Activated CD8-positive, alpha-beta memory T cell treated with anti-CD3 and anti-CD28 coated beads for 4 hours (primary cell): ENCODE data around the gene PTAR1.
A peak's percentile ranks its signal among the peaks of the same experiment; 100 is the strongest.
"Not testable (repeated sequence)": the region's sequence is repeated elsewhere in the genome, so short reads cannot be mapped to it uniquely, and the experiment has no call there.

Experiments used
- DNase-seq, 2 donors: peaks; one replicate each; pipeline ENCODE4 v3.0.0-alpha.2; 2020; ENCODE audit warnings: low read depth in 2 of 2

The PTAR1 gene

GRCh38 chr9:69759421-69760277 lies at the start of gene PTAR1:
Gene PTAR1 (minus strand): TSS chr9:69760011. CDS start chr9:69759938, 73 bp downstream.
- peak; percentile 74 to 83 for DNase-seq

DNA sequence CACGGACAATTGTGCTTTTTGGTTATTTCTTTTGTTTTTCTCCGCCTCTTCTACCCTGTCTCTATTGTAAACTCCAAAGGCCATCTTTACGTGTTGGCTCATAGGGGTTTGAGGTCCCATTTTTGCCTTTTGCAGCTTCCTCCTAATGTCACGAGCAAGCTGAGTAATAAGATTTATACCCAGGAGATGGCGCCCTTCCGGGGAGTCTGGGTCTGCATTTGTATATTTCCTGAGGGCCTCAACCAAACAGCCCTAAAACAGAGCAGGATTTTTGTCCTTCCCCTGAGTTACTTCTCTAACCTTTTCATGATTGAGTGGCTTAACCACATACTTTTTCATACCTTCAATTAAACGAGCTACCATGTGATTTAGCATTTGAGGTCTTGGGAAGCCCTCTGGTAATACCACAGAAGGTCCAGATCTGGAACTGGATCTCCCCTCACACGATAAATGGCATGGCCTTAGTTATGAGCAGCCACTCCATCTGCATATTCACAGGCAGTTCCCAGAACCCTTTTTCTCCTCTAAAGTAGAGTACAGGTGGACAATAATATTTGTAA lies 49.6 kb upstream of the PTAR1 start:
- no peak for DNase-seq

DNA sequence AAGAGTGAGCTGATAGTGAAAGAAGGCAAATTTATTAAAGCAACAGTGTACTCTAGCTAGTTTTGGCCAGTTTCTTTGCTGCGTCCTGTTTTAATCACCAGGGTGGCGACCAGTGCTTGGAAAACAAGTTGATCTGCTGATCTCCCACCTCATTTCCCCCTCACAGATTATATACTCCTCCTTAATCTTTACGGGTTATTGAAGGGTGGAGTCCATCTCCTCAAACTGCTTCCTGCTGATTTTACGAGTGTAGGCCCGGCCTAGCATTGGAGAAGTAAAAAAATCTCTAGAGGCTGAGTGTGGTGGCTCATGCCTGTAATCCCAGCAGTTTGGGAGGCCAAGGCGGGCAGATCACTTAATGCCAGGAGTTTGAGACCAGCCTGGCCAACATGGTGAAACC lies 46.8 kb upstream of the PTAR1 start:
- DNase-seq = no peak

DNA sequence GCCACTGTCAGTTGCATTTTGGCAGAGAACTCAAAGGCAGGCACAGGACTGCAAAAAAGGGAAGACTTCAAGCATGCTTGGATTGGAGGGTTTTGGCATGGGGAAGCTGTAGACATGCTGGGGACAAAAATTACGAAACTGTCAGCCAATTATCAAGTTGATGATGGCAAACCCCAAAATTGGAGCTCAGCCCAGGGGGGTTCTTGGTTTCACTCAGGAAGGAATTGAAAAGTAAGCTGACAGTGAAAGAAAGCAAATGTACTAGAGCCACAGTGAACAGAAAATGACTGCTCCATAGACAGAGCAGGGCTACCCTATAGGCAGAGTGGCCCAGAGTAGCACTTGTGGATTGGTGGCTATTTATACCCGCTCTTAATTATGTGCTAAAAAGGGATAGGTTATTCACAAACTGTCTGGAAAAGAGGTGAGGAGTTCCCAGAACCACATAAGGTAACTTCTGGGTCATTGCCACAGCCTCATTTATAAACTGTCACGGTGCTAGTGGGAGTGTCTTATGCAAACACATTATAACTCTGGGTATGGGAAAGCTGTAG lies 46.2 kb upstream of the PTAR1 start:
- DNase-seq = no peak

DNA sequence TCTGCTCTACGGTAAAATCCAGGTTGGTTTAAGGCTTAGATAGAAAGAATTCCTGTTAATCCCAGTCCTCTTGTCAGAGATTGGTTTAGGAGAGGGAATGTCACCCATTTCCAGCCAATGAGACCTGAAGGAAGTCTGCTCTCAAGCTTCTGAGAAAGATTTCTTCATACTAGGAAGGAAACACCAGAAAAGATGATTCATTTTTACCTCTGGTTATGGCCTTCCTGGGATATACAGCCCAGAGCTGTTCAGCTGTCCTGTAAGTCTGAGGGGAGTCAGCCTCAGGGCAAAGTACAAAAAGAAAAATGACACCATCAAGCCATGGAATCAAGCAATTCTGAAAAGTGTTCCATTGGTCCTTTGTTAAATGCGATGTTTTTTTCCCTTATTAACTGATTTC lies 42.2 kb upstream of the PTAR1 start:
- DNase-seq = no peak

DNA sequence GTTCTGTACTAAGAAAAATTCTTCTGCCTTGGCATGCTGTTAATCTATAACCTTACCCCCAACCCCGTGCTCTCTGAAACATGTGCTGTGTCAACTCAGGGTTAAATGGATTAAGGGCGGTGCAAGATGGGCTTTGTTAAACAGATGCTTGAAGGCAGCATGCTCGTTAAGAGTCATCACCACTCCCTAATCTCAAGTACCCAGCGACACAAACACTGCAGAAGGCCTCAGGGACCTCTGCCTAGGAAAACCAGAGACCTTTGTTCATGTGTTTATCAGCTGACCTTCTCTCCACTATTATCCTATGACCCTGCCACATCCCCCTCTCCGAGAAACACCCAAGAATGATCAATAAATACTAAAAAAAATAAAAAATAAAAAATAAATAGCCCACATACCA lies 40.2 kb upstream of the PTAR1 start:
- DNase-seq = not testable (repeated sequence)

- DNase-seq = not testable (repeated sequence)
Measured at GRCh38 chr9:69799521-69799920, 39.7 kb upstream of the PTAR1 start.

DNA sequence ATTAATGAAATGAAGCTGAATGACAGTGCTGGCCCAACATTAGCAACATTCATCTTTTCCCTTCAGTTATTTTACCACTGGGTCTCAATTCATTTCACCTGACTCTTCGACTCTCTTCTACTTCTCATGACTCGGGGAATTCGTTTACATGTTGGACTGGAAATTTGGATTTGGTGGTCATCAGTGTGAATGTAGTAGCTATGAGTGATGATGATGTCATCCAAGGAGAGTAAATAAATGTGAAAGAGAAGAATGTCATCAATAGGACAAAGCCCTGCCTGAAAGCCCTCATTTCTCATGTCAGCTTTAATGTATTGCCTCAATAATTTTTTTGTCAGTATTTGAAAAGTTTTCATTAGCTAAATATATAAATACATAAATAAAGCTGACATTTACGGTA lies 38.9 kb upstream of the PTAR1 start:
- no peak for DNase-seq

- no peak for DNase-seq
Measured at GRCh38 chr9:69797675-69798074, 37.9 kb upstream of the PTAR1 start.

- no peak for DNase-seq
Measured at GRCh38 chr9:69794356-69794755, 34.5 kb upstream of the PTAR1 start.

DNA sequence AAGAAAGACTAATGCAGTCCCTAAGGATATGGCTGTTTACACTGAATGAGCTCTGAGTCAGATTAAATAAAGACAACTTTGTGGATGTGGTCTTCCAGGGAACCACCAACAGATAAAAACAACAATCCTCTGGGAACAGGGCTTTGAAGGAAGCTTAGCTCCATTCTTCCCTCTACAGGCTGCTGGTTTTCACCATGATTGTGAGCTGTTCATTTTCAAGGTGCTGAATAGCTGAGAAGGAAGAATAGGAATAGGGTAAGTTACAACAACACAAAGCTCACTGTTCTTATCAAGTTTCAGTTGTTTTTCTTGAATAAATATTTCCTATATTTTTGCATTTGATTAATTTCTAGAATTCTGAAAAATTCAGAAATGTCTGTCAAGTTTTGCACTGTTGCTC lies 25.9 kb upstream of the PTAR1 start:
- no peak for DNase-seq

DNA sequence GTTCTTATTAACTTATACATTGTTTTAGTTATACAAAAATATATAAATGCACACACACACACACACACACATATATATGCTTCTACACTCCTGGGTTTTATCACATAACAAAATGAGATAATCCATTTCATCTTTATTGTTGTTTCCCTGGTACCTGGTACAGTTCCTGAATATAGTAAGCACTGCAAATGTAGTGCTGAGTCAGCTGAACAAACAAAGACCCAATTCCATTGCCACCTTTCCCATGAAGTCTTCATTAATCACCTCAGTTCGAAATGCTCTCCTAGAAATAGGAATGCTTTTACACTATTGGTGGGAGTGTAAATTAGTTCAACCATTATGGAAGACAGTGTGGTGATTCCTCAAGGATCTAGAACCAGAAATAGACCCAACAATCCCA lies 13.4 kb upstream of the PTAR1 start:
- no peak for DNase-seq

DNA sequence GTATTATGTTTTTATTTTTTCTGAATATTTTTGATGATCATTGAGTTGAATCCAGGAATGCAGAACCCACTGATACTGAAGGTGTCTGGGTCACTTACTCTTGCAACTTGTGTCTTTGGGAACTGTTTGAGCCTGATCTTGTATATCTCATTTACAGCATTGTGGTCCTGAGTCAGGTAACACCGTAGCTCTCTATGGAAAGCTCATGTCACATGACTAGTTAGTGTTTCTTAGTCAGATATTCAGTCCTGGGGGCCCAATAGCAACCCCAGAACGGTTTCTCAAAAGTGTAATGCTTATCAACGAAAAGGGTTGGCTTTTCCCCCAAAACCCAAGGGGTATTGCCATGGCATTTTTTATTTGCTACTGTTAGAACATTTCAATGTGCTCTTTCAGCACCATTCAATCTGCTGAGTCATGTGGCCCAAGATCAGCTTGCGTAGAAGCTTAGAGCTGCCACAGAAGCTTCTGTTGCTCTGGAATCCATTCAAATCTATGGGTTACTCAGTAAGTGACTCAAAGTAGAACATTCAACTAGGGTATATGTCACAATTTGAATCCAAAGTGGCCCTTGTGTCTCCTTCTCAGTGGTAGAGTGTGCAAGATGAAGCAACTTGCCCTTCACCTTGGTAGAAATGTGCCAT lies 12.1 kb upstream of the PTAR1 start:
- DNase-seq = no peak

DNA sequence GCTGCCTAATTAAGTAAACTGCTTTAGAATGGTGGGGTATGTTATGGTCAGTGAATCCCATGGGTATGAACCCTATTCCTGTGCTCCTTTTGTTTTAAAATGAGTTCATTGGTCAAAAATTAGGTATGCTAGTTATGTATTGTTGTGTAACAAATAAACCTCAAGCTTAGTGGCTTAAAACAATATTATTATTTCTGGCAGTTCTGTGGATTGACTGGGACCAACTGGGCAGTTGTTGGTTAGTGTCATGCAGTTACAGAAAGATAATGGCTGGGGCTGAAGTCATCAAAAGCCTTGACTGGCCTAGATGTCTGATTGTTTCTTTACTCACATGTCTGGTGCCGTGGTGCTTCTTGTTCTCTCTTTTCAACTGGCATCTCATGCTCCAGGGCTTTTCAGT lies 8.9 kb upstream of the PTAR1 start:
- no peak for DNase-seq

DNA sequence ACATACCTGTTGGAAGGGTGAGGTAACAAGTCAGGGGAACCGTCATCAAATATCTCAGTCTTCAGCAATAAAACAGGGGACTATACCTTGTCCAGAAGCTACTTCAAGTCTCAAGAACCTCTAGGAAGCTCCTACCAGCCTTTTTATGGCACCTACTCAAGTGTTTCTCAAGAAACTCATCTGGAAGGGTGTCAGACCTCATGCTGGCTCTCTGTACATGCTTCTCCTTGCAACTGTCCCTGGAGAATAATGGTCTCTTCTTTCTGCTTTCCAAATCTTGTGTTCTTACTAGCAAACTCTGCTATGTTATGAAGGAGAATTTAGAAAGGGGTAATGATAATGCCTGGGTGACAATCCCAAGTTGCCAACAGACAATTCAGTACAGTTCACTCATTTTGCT lies 8.3 kb upstream of the PTAR1 start:
- no peak for DNase-seq

DNA sequence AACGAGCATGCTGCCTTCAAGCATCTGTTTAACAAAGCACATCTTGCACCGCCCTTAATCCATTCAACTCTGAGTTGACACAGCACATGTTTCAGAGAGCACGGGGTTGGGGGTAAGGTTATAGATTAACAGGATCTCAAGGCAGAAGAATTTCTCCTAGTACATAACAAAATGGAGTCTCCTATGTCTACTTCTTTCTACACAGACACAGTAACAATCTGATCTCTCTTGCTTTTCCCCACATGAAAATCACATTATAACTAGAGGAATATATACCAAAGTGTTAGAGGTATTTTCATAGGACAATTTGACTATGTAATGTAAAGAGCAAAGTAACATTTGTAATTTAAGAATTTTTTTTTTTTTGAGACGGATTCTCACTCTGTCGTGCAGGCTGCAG lies 4.1 kb upstream of the PTAR1 start:
- not testable (repeated sequence) for DNase-seq

GRCh38 chr9:69762527-69762926 lies 2.7 kb upstream of the PTAR1 start:
- no peak for DNase-seq

- no peak for DNase-seq
Measured at GRCh38 chr9:69760278-69760610, 433 bp upstream of the PTAR1 start.

DNA sequence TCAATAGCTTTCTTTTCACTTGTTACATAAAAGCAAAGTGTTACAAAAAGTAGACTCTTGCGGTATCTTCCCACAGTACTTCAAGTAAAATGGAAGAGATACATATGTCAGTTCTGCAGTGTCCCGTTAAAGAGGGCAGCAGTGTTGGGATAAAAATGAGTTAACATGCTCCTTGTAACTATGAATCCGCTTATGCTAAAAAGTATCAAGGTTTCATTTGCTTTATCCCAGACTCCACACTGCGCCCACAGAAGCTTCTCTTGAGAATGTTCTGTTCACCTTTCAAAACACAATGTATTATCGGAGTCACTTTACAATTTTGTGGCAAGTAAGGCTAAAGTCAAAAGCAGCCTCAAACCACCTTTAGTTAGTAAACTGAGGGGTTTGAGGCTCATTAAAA lies 790 bp downstream of the PTAR1 start:
- no peak for DNase-seq

- no peak for DNase-seq
Measured at GRCh38 chr9:69757996-69758675, 1.7 kb downstream of the PTAR1 start.

DNA sequence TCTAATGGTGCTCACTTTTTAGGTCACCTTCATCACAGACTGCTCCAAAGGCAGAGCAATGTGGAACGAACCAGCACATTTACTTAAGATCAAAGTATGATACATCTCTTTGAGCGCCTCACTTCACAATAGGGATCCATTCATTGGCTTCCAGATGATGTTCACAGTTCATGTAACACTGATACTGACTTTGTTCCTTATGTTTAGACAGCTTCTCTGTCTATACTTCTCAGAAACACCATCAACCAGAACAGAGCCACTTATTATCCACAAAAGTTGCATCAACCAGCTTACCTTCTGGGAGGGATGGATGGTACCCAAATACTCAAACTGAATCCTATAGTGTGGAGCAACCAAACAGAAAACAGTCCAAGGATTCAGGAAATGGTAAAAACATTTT lies 4.6 kb downstream of the PTAR1 start:
- DNase-seq = no peak

DNA sequence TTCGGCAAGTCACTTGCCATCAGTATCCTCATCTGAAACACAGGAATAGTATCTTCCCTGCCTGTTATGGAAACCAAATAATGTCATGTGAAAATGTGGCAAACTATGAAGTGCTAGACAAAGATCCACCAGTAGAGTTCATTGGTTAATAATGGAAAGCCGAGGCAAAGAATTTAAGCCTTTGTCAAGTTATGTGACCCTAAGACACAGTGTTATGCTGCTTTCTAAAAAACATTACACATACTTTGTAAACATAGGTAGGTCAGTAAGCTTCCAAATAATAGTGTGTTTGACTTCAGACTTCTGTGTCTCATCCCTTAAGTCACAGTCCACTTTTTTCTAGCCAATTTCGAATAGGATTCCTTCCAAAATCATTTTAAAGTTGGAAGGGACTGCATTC lies 6.0 kb downstream of the PTAR1 start:
- DNase-seq = no peak
